Measurements from ENCODE around the gene SPATS2L. TPM values are rescaled to one million over a fixed set of nuclear protein-coding genes. Genes with fewer than 3 reads are reported as not detected.

Gene SPATS2L
- total RNA-seq, 4 donors from 2014 or later: 60.7 to 81.3 (median 61.3) TPM

DNA sequence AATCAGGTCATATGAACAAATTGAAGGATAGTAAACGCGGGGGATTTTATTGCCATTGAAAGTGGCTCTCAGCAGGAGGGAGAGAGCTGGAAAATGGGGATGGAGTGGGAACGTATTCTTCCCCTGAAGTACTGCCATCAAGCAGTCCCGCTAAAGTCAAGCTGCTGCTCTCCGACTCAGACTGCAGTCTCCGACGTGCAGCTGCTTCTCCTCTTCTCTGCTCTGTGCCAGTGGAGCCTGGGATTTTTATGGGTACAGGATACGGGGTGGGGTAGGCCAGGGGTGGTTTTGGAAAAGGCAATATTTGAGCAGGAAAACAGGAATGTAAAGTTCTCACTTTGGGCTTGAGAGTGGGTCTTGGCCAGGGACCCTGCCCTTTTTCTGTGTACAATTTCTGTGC is 170.3 kb downstream of the SPATS2L start:
- H3K4me3 ChIP-seq (ENCODE audit: low read depth, poor library complexity, severe bottlenecking): no peak overlapping the region
- intact Hi-C loops (cut with DNase I; ENCODE audit: low total_unique reads): no loop called here
- TF ChIP-seq POLR2A (IDR thresholded peaks at IDR 0.05): no peak
- TF ChIP-seq, protein P1, sequence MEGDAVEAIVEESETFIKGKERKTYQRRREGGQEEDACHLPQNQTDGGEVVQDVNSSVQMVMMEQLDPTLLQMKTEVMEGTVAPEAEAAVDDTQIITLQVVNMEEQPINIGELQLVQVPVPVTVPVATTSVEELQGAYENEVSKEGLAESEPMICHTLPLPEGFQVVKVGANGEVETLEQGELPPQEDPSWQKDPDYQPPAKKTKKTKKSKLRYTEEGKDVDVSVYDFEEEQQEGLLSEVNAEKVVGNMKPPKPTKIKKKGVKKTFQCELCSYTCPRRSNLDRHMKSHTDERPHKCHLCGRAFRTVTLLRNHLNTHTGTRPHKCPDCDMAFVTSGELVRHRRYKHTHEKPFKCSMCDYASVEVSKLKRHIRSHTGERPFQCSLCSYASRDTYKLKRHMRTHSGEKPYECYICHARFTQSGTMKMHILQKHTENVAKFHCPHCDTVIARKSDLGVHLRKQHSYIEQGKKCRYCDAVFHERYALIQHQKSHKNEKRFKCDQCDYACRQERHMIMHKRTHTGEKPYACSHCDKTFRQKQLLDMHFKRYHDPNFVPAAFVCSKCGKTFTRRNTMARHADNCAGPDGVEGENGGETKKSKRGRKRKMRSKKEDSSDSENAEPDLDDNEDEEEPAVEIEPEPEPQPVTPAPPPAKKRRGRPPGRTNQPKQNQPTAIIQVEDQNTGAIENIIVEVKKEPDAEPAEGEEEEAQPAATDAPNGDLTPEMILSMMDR (IDR thresholded peaks at IDR 0.05): no peak
- WGBS, 2 donors: 77 to 78% methylated on average over 8 of the region's 8 CpGs
- DNase-seq (ENCODE audit: low spot score in 2 of 2): no peak

DNA sequence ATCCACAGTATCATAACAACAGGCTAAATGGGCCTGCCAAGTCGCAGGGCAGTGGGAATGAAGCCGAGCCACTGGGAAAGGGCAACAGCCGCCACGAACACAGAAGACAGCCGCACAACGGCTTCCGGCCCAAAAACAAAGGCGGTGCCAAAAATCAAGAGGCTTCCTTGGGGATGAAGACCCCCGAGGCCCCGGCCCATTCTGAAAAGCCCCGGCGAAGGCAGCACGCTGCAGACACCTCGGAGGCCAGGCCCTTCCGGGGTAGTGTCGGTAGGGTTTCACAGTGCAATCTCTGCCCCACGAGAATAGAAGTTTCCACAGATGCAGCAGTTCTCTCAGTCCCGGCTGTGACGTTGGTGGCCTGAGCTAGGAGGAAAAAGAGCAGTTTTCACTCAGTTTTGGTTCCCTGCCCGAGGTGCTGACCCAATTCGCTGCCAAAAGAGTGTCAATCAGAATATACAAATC is 171.2 kb downstream of the SPATS2L start:
- WGBS, 2 donors: 74 to 76% methylated on average over 21 of the region's 21 CpGs

DNA sequence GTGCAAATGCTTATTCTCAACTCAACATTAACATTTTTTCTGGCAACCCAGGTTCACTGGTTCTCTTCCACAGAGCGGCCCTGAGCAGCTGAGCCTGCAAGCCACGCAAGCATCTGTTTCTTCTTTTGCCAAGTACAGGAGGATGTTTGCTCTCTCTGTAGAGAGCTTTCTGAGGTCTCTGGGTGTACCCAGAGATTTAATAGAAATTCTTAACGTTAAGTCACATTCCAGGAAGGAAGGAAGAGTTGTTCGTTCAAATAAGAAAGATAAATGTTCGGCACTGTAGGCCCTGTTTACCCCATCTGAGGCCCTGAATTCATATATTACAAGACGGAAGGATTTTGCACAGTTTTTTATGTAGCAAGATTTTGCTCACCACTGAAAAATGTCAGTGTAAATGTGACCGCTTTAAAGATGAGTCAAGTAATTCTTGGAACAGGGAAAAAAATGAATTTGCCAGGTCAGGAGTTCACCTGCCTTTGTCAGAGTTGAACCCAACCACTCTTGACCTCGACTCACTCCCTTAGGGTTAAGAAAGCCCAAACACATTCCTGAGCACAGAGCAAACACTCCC is 173.3 kb downstream of the SPATS2L start:
- intact Hi-C loops (cut with DNase I; ENCODE audit: low total_unique reads): loop anchor here (5.0 kb wide), 1 partner anchor 497 kb away; no protein-coding TSS in a partner anchor
- TF ChIP-seq, protein P1 (IDR thresholded peaks at IDR 0.05): no peak
- no peak for TF ChIP-seq POLR2A (IDR thresholded peaks at IDR 0.05)
- no peak for DNase-seq (ENCODE audit: low spot score in 2 of 2)
- no peak overlapping the region for H3K4me3 ChIP-seq (ENCODE audit: low read depth, poor library complexity, severe bottlenecking)
- 56 to 57% methylated on average over 8 of the region's 8 CpGs for WGBS, 2 donors

More for the DNA sequence above, 171.2 kb downstream of the SPATS2L start:
- no peak for DNase-seq (ENCODE audit: low spot score in 2 of 2)
- TF ChIP-seq, protein P1 (IDR thresholded peaks at IDR 0.05): no peak
- no peak for TF ChIP-seq POLR2A (IDR thresholded peaks at IDR 0.05)
- H3K4me3 ChIP-seq (ENCODE audit: low read depth, poor library complexity, severe bottlenecking): no peak overlapping the region
- intact Hi-C loops (cut with DNase I; ENCODE audit: low total_unique reads): no loop called here

DNA sequence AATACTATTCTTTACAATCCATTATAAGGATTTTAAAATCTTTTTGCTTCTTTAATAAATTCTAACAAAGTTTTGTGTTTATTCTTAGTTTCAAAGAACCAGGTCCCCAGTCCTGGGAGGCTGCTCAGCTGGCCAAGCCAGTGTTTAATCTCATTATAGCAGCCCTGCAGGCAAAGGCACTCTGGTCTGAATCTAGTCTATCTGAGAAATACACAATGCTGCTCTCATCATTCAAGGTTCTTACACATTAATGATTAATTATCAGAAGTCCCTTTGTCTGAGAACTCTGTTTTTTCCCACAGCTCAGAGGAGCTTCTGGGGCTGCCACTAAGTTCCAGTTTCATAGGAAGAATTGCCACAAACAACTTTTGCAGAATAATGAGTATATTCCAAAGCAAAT is 175.7 kb downstream of the SPATS2L start:
- TF ChIP-seq, protein P1 (IDR thresholded peaks at IDR 0.05): no peak
- TF ChIP-seq POLR2A (IDR thresholded peaks at IDR 0.05): no peak
- DNase-seq (ENCODE audit: low spot score in 2 of 2): no peak
- intact Hi-C loops (cut with DNase I; ENCODE audit: low total_unique reads): loop anchor here (5.0 kb wide), 1 partner anchor 500 kb away; no protein-coding TSS in a partner anchor
- H3K4me3 ChIP-seq (ENCODE audit: low read depth, poor library complexity, severe bottlenecking): no peak overlapping the region

DNA sequence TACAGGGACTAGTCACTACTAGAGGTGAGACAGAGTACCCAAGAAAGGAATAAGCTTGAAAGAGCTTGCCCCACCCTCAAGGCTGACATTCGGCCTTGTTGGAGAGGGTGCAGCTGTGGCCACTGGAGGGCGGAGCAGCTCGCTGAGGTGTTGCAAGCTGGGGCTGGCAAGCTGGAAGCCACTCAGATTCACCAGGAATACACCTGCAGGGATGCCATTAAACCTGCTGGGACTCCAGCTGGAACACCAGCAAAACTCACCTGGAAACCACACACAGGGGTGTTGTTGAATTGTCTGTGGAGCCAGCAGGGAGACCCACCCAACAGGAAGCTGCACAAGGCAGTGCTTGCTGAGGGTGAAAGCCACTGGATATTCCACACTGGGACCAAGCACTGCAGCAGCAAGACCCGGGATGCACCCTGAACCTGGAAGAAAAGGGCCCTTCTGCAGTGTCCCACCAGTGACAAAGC is 177.3 kb downstream of the SPATS2L start:
- TF ChIP-seq, protein P1 (IDR thresholded peaks at IDR 0.05): no peak
- no peak for TF ChIP-seq POLR2A (IDR thresholded peaks at IDR 0.05)
- DNase-seq (ENCODE audit: low spot score in 2 of 2): no peak
- H3K4me3 ChIP-seq (ENCODE audit: low read depth, poor library complexity, severe bottlenecking): no peak overlapping the region
- whole genome bisulfite sequencing, 2 donors: 27 to 35% methylated on average over 3 to 4 of the region's 4 CpGs
- intact Hi-C loops (cut with DNase I; ENCODE audit: low total_unique reads): loop anchor here (5.0 kb wide), 1 partner anchor 501 kb away; no protein-coding TSS in a partner anchor

All from lower leg skin (tissue), 4 donors.